Endodermal cell (in vitro differentiated cells): ENCODE results near the gene TKTL1. TPM values are rescaled to one million over a fixed set of nuclear protein-coding genes. Genes with fewer than 3 reads are reported as not detected.
"Not testable (repeated sequence)": the region's sequence is repeated elsewhere in the genome, so short reads cannot be mapped to it uniquely, and the experiment has no call there.

Experiments
- DNase-seq: peaks from one replicate; pipeline ENCODE4 v3.0.0-alpha.2; 2017
- H3K27ac ChIP-seq: 2 replicates; pipeline ENCODE4 v1.5.1; 2013; ENCODE audit warnings: mild to moderate bottlenecking, low read depth, low read length, moderate library complexity
- H3K27me3 ChIP-seq: 2 replicates; pipeline ENCODE4 v1.6.1; 2013; ENCODE audit warnings: mild to moderate bottlenecking, low read length, moderate library complexity; ENCODE audit not compliant: insufficient read depth, control insufficient read depth, poor library complexity, severe bottlenecking
- H3K36me3 ChIP-seq: 2 replicates; pipeline ENCODE4 v1.7.0; 2013; ENCODE audit warnings: mild to moderate bottlenecking, low read length, moderate library complexity; ENCODE audit not compliant: control insufficient read depth, insufficient read depth
- H3K4me1 ChIP-seq: one replicate; pipeline ENCODE4 v1.7.0; 2013; ENCODE audit warnings: low read length; ENCODE audit not compliant: control insufficient read depth, insufficient read depth
- H3K4me3 ChIP-seq: 2 replicates; pipeline ENCODE4 v1.5.1; 2013; ENCODE audit warnings: mild to moderate bottlenecking, low read length, moderate library complexity
- H3K9ac ChIP-seq: 2 replicates; pipeline ENCODE4 v1.6.1; 2013; ENCODE audit warnings: mild to moderate bottlenecking, low read length, moderate library complexity; ENCODE audit not compliant: poor library complexity, severe bottlenecking; ENCODE audit errors: extremely low read depth
- H3K9me3 ChIP-seq: 2 replicates; pipeline ENCODE4 v1.6.1; 2013; ENCODE audit warnings: mild to moderate bottlenecking, low read length, moderate library complexity; ENCODE audit not compliant: control insufficient read depth
- H3K27ac Mint-ChIP-seq: 2 replicates; pipeline ENCODE4 v1.8.0; 2020; ENCODE audit warnings: mixed read lengths
- H3K27me3 Mint-ChIP-seq: 2 replicates; pipeline ENCODE4 v1.8.0; 2021; ENCODE audit warnings: mild to moderate bottlenecking, mixed read lengths; ENCODE audit not compliant: insufficient read depth
- H3K36me3 Mint-ChIP-seq: 2 replicates; pipeline ENCODE4 v1.8.0; 2020; ENCODE audit warnings: low read depth, mixed read lengths
- H3K4me1 Mint-ChIP-seq: 2 replicates; pipeline ENCODE4 v1.8.0; 2020; ENCODE audit warnings: mixed read lengths
- H3K4me3 Mint-ChIP-seq: 2 replicates; pipeline ENCODE4 v1.8.0; 2020; ENCODE audit warnings: mild to moderate bottlenecking, moderate library complexity, mixed read lengths
- H3K9me3 Mint-ChIP-seq: 2 replicates; pipeline ENCODE4 v1.8.0; 2020; ENCODE audit warnings: mild to moderate bottlenecking, mixed read lengths
- WGBS, 2 experiments: methylation state at CpG; one replicate each; pipeline versions ENCODE4 v1.1.5 to v1.1.7; 2013; ENCODE audit warnings: missing lambda C conversion rate in 2 of 2, mixed read lengths in 1 of 2; ENCODE audit not compliant: insufficient coverage in 1 of 2, insufficient read length in 1 of 2; 5-methylcytosine and 5-hydroxymethylcytosine counted together
- total RNA-seq, 2 donors: library from RNA; stranded (reverse); fragmentation: NEBNext Ultra II Directional in 1 of 2; extraction: Animal tissue kit (Norgen Biotek cat#: 25700) in 1 of 2; gene quantifications; 2 replicates in 1 of 2; 3 replicates in 1 of 2; pipeline ENCODE4 v1.2.1, GENCODE V29; 2021
- TF ChIP-seq, protein P1 (sequence below): fragments of 200-600 bp; sonication (generic); conservative IDR thresholded peaks from 2 replicates; pipeline ENCODE4 v1.5.0; 2021; ENCODE audit warnings: antibody characterized with exemption, mild to moderate bottlenecking

Gene TKTL1
- total RNA-seq, 2 donors from 2014 or later: not detected

DNA sequence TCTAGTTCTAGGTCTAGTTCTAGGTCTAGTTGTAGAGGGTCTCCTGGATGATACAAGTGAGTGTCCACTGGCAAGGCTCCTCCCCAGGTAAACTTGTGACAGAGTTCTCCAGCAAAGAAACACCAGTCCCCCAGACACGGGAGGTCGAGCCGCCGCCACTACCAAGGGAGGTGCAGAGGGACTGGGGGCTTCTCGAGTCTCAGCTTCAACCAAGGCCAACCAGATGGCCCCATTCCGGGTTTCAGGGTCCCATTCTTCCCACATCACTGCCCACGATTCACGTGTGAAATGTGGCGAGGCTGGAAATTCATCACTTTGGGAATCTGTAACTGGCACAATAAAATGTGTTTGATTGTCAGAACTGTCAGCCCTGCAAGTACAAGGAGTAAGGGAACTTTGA is 37.5 kb downstream of the TKTL1 start:
- no peaks in the 10 kb centered on the region for H3K4me1 Mint-ChIP-seq
- Histone ChIP-seq H3K27me3 (no peaks in the 10 kb centered on the region), H3K36me3 (no peaks in the 10 kb centered on the region), H3K9ac (no peak overlapping the region), H3K9me3 (no peaks in the 10 kb centered on the region), H3K27ac (no peak overlapping the region), H3K4me3 (no peak overlapping the region), H3K4me1 (no peaks in the 10 kb centered on the region)
- no peak for DNase-seq
- H3K27me3 Mint-ChIP-seq: no peaks in the 10 kb centered on the region
- TF ChIP-seq, protein P1, sequence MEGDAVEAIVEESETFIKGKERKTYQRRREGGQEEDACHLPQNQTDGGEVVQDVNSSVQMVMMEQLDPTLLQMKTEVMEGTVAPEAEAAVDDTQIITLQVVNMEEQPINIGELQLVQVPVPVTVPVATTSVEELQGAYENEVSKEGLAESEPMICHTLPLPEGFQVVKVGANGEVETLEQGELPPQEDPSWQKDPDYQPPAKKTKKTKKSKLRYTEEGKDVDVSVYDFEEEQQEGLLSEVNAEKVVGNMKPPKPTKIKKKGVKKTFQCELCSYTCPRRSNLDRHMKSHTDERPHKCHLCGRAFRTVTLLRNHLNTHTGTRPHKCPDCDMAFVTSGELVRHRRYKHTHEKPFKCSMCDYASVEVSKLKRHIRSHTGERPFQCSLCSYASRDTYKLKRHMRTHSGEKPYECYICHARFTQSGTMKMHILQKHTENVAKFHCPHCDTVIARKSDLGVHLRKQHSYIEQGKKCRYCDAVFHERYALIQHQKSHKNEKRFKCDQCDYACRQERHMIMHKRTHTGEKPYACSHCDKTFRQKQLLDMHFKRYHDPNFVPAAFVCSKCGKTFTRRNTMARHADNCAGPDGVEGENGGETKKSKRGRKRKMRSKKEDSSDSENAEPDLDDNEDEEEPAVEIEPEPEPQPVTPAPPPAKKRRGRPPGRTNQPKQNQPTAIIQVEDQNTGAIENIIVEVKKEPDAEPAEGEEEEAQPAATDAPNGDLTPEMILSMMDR: no peak
- no peaks in the 10 kb centered on the region for H3K36me3 Mint-ChIP-seq
- no peak overlapping the region for H3K4me3 Mint-ChIP-seq
- peaks cover 70% of the 10 kb centered on the region for H3K9me3 Mint-ChIP-seq
- H3K27ac Mint-ChIP-seq: no peak overlapping the region
- 87 to 100% methylated on average over 2 to 9 of the region's 9 CpGs for WGBS, 2 experiments

DNA sequence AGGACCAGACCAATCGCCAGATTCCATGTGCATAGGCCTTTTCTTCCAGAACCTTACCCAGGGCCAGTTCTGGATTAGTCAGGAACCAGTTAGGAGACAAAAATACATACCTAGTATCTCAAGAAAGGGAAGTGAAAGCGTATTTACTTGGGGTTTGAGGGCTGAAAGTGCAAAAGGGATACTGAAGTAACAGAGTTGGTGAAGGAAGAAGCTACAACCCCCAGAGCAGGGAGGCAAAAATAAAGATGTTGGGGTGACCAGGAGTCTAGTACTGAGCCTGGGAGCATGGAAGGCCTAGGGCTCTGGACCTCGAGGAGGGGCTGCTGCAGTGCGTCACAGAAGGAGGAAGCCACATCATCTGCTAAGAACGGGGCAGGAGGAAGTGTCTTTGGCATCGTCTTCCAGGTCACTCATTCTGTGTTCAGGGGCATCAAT is 38.3 kb downstream of the TKTL1 start:
- DNase-seq: no peak
- 97 to 100% methylated on average over 1 to 6 of the region's 6 CpGs for WGBS, 2 experiments
- Histone ChIP-seq H3K27ac (no peak overlapping the region), H3K9me3 (no peaks in the 10 kb centered on the region), H3K36me3 (no peaks in the 10 kb centered on the region), H3K4me1 (no peaks in the 10 kb centered on the region), H3K4me3 (no peak overlapping the region), H3K27me3 (no peaks in the 10 kb centered on the region), H3K9ac (no peak overlapping the region)
- H3K4me3 Mint-ChIP-seq: no peak overlapping the region
- H3K27ac Mint-ChIP-seq: no peak overlapping the region
- TF ChIP-seq, protein P1: no peak
- H3K27me3 Mint-ChIP-seq: no peaks in the 10 kb centered on the region
- no peaks in the 10 kb centered on the region for H3K4me1 Mint-ChIP-seq
- H3K9me3 Mint-ChIP-seq: peaks cover 67% of the 10 kb centered on the region
- no peaks in the 10 kb centered on the region for H3K36me3 Mint-ChIP-seq

- no peak overlapping the region for H3K27ac ChIP-seq
- H3K36me3 ChIP-seq: no peaks in the 10 kb centered on the region
- H3K9me3 ChIP-seq: no peaks in the 10 kb centered on the region
- H3K27me3 ChIP-seq: no peaks in the 10 kb centered on the region
- H3K27me3 Mint-ChIP-seq: no peaks in the 10 kb centered on the region
- no peak overlapping the region for H3K4me3 Mint-ChIP-seq
- DNase-seq: no peak
- no peaks in the 10 kb centered on the region for H3K36me3 Mint-ChIP-seq
- H3K4me1 ChIP-seq: no peaks in the 10 kb centered on the region
- TF ChIP-seq, protein P1: no peak
- no peaks in the 10 kb centered on the region for H3K4me1 Mint-ChIP-seq
- H3K27ac Mint-ChIP-seq: no peak overlapping the region
- whole genome bisulfite sequencing, 2 experiments: 84% methylated on average over 8 of the region's 10 CpGs; no CpG with 5 or more reads in 1 of the 2 experiments
- H3K4me3 ChIP-seq: no peak overlapping the region
- H3K9ac ChIP-seq: no peak overlapping the region
- H3K9me3 Mint-ChIP-seq: peaks cover 61% of the 10 kb centered on the region
These were observed 38.9 kb downstream of the TKTL1 start for GRCh38 chrX:154334496-154334895.

DNA sequence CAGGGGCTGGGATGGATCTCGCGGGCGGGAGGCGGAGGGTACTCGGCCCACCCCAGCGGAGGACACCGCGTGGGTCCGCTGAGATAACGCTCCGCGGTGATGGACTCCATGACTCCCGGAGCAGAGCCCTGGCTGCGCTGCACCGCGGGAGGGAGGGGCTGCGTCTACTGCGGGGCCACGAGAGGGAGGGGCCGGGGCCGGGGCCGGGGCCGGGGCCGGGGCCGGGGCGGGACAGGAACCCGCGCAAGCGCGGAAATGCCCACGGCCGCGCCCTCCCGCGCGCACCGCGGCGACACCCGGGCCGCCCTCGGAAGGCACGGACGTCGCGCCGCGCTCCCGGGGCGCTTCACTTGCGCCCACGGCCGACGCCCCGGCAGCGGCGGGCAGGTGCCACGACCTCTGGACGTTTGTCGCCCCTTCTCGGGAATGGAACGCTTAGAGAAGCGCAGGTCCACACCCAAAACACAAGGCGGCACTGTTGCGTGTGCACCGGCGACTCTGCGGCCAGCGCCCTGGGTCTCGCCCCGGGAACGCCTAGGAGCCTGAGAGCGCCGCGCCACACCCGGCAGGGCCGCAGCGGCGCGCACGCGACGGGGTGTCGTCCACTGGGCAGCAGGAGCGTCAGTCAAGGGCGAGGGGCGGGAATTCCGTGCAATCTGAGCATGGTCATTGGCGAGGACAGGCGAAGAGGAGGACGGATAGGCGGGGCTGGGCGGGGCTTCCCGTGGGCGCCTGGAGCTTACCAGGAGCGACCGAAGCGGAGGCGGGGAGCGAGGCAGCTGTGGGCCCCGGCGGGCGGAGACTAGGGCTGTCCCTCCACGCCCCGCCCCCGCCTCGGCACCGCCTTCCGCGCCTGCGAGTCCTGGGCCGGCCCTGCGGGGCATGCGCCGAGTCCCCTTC is 46.1 kb downstream of the TKTL1 start:
- not testable (repeated sequence) for H3K9me3 Mint-ChIP-seq, H3K4me3 ChIP-seq

DNA sequence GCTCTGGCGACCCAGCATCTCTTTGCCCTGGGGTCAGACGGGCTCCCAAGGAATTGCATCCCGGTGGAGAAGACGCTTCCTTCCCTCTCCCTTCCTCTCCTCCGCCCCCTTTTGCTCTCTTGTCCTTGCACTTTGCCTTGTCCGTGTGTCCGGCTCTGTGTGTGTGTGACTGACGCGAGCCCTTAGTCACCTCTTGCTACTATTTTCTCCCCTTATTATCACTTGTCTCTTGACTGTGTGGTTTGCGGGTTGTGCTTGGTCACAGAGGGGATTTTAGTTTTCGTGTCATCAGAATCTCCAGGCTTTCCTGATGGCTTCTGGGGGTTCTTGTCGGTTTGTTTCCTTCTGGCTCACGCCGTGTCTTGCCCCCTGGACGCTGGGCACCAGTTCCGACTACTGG is 47.5 kb downstream of the TKTL1 start:
- not testable (repeated sequence) for H3K9ac ChIP-seq, H3K27me3 ChIP-seq, H3K27me3 Mint-ChIP-seq, DNase-seq, H3K4me3 Mint-ChIP-seq, H3K4me1 Mint-ChIP-seq, H3K36me3 Mint-ChIP-seq, H3K27ac ChIP-seq, H3K4me3 ChIP-seq, H3K9me3 ChIP-seq, H3K4me1 ChIP-seq, H3K36me3 ChIP-seq, H3K9me3 Mint-ChIP-seq, H3K27ac Mint-ChIP-seq
- WGBS, 2 experiments: no CpG with 5 or more reads among the region's 16 CpGs

More for the DNA sequence above, 46.1 kb downstream of the TKTL1 start:
- not testable (repeated sequence) for H3K36me3 Mint-ChIP-seq, H3K27me3 Mint-ChIP-seq, DNase-seq, H3K4me1 ChIP-seq, H3K9ac ChIP-seq, H3K27ac Mint-ChIP-seq, H3K9me3 ChIP-seq, H3K36me3 ChIP-seq, H3K4me1 Mint-ChIP-seq, H3K27ac ChIP-seq, H3K27me3 ChIP-seq, H3K4me3 Mint-ChIP-seq
- WGBS, 2 experiments: no CpG with 5 or more reads among the region's 115 CpGs
